Breast epithelium (tissue), 4 donors: ENCODE measurements around the gene PTPN3. TPM values are rescaled to one million over a fixed set of nuclear protein-coding genes. Genes with fewer than 3 reads are reported as not detected.

Experiments used
- DNase-seq, 2 donors: peaks; one replicate each; pipeline ENCODE4 v3.0.0-alpha.2; 2019; ENCODE audit warnings: low spot score in 2 of 2
- H3K27ac ChIP-seq, 2 donors: fragments of 200-600 bp; sonication (generic) in 1 of 2; one replicate each; pipeline ENCODE4 v1.5.1; 2016 to 2019; ENCODE audit warnings: mild to moderate bottlenecking in 1 of 2
- H3K27me3 ChIP-seq, 2 donors: fragments of 200-600 bp; sonication (generic) in 1 of 2; one replicate each; pipeline versions ENCODE4 v1.5.1 to v1.6.0; 2017 to 2019; ENCODE audit warnings: control low read depth in 1 of 2, mild to moderate bottlenecking in 1 of 2
- H3K36me3 ChIP-seq: fragments of 200-600 bp; one replicate; pipeline ENCODE4 v1.5.1; 2019
- H3K4me1 ChIP-seq, 2 donors: fragments of 200-600 bp; sonication (generic); one replicate each; pipeline ENCODE4 v1.5.1; 2016 to 2019; ENCODE audit warnings: control low read depth in 1 of 2
- H3K4me3 ChIP-seq, 3 donors: fragments of 200-600 bp; sonication (generic); 1 replicate in 2 of 3; 2 replicates in 1 of 3; pipeline ENCODE4 v1.5.1; 2016 to 2019; ENCODE audit warnings: mild to moderate bottlenecking in 3 of 3, moderate library complexity in 2 of 3
- H3K9me3 ChIP-seq, 2 donors: fragments of 200-600 bp; sonication (generic) in 1 of 2; one replicate each; pipeline ENCODE4 v1.5.1; 2016 to 2019; ENCODE audit warnings: control low read depth in 1 of 2
- POLR2A ChIP-seq: fragments of 450-650 bp; IDR thresholded peaks from one replicate; pipeline ENCODE4 v1.6.1; 2016; ENCODE audit warnings: antibody characterized with exemption, mild to moderate bottlenecking, moderate library complexity
- POLR2AphosphoS5 ChIP-seq, 3 donors: sonication (generic); formaldehyde crosslinking; IDR thresholded peaks; one replicate each; pipeline ENCODE4 v1.6.1; 2017; ENCODE audit warnings: antibody characterized with exemption in 3 of 3
- intact Hi-C: fragments of 100-400 bp; cut with DNase I; formaldehyde crosslinking; loops from one replicate; pipeline ENCODE4 v1.15.1; 2023; ENCODE audit warnings: low total_unique reads
- total RNA-seq, 3 donors: library from RNA; depleted of rRNA; stranded (reverse); fragments of >200 nt; gene quantifications; one replicate each; pipeline ENCODE4 v1.1.0, GENCODE V29; 2016
- TF ChIP-seq, protein P1 (sequence below), 3 donors: fragments of 450-650 bp; IDR thresholded peaks; one replicate each; pipeline ENCODE4 v1.5.1; 2016 to 2017; ENCODE audit warnings: antibody characterized with exemption in 3 of 3, mild to moderate bottlenecking in 3 of 3, moderate library complexity in 3 of 3

PTPN3 gene
- total RNA-seq, 3 donors from 2014 or later = 4.2 to 21.2 (median 14.4) TPM

DNA sequence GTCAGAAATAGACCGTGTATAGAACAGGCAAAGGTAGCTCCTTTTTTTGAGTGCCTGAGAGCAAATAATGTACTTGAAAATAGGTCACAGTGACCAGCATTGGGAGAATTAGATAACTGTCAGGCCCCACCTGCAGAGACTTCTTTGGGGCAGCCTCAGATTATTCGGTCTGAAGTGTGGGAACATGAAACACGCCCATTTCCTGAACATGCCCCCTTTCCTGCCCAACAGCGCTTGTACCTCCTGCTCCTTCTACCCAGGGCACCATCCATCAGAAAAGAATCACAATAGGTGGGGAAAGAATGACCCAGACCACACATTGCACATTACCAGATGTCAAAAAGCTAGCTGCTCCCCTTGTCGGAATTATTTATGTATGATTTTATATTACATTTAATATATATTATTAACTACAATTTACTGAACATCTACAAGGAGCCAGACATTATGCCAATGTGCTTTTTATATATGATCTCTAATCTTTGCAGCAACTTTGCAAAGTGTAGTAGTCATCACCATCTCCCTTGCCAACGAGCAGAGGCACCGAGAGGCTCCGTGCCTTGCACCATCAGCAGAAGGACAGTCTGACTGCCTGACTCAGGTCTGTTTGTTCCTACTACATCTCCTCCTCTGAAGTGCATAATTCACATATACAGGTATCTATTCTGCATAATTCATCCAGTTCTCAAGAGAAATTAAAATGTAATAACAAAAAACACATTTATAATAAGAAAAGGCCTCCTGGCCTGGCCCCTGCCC lies 39.5 kb downstream of the PTPN3 start:
- Histone ChIP-seq H3K27ac (no peak overlapping the region), H3K9me3 (no peaks in the 10 kb centered on the region), H3K36me3 (no peaks in the 10 kb centered on the region), H3K4me3 (no peak overlapping the region), H3K27me3 (no peaks in the 10 kb centered on the region), H3K4me1 (no peaks in the 10 kb centered on the region)
- no peak for DNase-seq
- intact Hi-C loops = no loop called here
- TF ChIP-seq POLR2A (no peak), POLR2AphosphoS5 (IDR thresholded peaks at IDR 0.05) (no peak)
- TF ChIP-seq, protein P1, sequence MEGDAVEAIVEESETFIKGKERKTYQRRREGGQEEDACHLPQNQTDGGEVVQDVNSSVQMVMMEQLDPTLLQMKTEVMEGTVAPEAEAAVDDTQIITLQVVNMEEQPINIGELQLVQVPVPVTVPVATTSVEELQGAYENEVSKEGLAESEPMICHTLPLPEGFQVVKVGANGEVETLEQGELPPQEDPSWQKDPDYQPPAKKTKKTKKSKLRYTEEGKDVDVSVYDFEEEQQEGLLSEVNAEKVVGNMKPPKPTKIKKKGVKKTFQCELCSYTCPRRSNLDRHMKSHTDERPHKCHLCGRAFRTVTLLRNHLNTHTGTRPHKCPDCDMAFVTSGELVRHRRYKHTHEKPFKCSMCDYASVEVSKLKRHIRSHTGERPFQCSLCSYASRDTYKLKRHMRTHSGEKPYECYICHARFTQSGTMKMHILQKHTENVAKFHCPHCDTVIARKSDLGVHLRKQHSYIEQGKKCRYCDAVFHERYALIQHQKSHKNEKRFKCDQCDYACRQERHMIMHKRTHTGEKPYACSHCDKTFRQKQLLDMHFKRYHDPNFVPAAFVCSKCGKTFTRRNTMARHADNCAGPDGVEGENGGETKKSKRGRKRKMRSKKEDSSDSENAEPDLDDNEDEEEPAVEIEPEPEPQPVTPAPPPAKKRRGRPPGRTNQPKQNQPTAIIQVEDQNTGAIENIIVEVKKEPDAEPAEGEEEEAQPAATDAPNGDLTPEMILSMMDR (IDR thresholded peaks at IDR 0.05) = no peak

DNA sequence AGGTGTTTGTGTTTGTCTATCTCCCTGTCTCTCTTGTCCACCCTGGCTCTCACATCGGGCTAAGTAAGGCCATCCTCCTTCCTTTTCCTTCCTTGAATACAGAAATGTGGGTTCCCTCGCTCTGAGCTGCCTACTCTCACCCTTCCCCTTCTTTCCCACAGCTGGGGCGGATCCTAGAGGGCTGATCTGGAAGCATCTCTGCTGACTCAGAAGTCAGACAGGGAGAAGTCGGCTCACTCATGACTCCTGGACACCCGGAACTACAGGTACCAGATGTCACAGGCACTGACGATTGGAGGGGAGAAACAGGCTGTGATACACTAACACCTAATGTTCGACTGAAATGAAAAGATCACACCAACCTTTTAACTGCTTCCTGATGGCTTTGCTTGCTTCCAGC lies 41.3 kb downstream of the PTPN3 start:
- DNase-seq = no peak
- H3K9me3 ChIP-seq = no peaks in the 10 kb centered on the region
- H3K36me3 ChIP-seq = no peaks in the 10 kb centered on the region
- TF ChIP-seq POLR2A (no peak), POLR2AphosphoS5 (IDR thresholded peaks at IDR 0.05) (no peak)
- TF ChIP-seq, protein P1 (IDR thresholded peaks at IDR 0.05) = no peak
- no peaks in the 10 kb centered on the region for H3K27me3 ChIP-seq
- no peak overlapping the region for H3K4me3 ChIP-seq
- H3K4me1 ChIP-seq = no peaks in the 10 kb centered on the region
- H3K27ac ChIP-seq = no peak overlapping the region
- intact Hi-C loops = no loop called here

DNA sequence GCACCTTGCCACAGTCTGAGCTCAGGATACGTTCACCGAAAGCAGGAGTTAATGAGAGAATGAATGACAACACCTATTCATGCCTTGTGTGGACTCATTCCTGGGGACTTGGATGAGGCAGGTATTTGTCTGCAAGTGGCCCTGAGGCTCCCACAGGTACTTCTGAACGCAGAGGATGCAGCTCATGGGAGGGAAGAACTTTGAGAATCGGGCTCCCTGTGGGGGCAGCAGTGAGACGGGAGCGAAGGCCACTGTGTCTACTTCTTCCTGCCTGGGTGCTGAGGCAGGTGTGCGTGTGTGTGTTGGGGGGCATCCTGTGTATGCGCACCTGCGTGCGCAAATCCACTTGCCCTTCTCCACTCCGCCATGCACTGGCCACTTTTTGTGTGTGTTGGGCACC lies 42.2 kb downstream of the PTPN3 start:
- TF ChIP-seq POLR2AphosphoS5 (IDR thresholded peaks at IDR 0.05) = no peak
- TF ChIP-seq, protein P1 (IDR thresholded peaks at IDR 0.05) = no peak
- no peak for TF ChIP-seq POLR2A
- H3K4me1 ChIP-seq = no peaks in the 10 kb centered on the region
- no peaks in the 10 kb centered on the region for H3K9me3 ChIP-seq
- no peak overlapping the region for H3K4me3 ChIP-seq
- H3K27me3 ChIP-seq = no peaks in the 10 kb centered on the region
- intact Hi-C loops = no loop called here
- no peak for DNase-seq
- H3K36me3 ChIP-seq = no peaks in the 10 kb centered on the region
- H3K27ac ChIP-seq = no peak overlapping the region

DNA sequence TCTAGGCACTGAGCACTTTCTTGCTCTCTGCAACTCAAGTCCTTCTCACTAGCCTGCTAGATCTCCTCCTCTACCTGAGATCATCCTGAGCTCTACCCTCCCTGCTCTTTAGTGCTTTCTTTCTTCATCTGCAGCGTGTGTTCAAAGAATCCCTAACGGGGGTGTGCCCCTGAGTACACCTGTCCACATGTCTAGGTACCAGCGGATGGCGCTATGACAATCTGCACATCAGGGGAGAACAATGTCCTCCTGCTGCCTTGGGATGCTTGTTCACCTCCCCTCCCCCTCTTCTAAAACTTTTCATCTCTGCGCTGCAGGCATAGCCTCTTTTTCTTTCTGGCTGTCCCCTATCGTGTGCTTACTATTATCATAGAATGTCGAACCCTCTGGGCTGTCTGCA lies 42.7 kb downstream of the PTPN3 start:
- DNase-seq = no peak
- no peaks in the 10 kb centered on the region for H3K36me3 ChIP-seq
- TF ChIP-seq, protein P1 (IDR thresholded peaks at IDR 0.05) = no peak
- TF ChIP-seq POLR2A (no peak), POLR2AphosphoS5 (IDR thresholded peaks at IDR 0.05) (no peak)
- no peak overlapping the region for H3K4me3 ChIP-seq
- intact Hi-C loops = no loop called here
- H3K27ac ChIP-seq = no peak overlapping the region
- H3K4me1 ChIP-seq = no peaks in the 10 kb centered on the region
- no peaks in the 10 kb centered on the region for H3K9me3 ChIP-seq
- no peaks in the 10 kb centered on the region for H3K27me3 ChIP-seq

DNA sequence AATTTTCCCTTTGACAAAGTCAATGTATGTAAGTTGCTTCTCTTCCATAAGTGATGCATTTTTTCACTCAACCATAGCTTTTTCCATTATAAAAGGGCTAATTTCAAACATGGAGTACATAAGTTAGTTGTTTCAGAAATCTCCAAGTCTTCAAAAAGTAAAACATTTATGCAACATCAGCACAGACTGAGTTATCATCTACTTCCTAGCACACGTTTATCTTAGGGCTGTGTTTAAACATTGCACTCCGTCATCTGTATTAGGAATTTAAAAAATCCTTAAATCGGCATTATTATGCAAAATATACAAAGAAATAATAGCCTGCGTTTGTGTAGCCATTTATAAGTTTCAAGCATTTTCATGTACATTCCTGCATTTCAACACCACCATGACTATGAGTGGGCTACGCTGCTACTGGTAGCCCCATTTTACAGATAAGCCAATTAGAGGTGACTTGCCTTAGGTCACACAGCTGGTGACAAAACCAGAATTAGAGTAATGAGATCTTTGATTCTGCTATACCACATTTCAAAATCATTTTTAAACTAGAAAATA lies 43.4 kb downstream of the PTPN3 start:
- no peaks in the 10 kb centered on the region for H3K27me3 ChIP-seq
- no peaks in the 10 kb centered on the region for H3K9me3 ChIP-seq
- no peak overlapping the region for H3K27ac ChIP-seq
- H3K4me1 ChIP-seq = no peaks in the 10 kb centered on the region
- H3K4me3 ChIP-seq = no peak overlapping the region
- TF ChIP-seq, protein P1 (IDR thresholded peaks at IDR 0.05) = no peak
- TF ChIP-seq POLR2A = no peak
- TF ChIP-seq POLR2AphosphoS5 (IDR thresholded peaks at IDR 0.05) = no peak
- DNase-seq = no peak
- intact Hi-C loops = no loop called here
- H3K36me3 ChIP-seq = no peaks in the 10 kb centered on the region
